IPS DF 6.9 (cell line): Measurements from ENCODE around the gene UBQLNL.

Experiments used
- DNase-seq: peaks from one replicate; pipeline ENCODE4 v3.0.0-alpha.2; 2013; ENCODE audit warnings: low read depth, low spot score
- H3K27ac ChIP-seq: one replicate; pipeline ENCODE4 v1.5.1; 2013; ENCODE audit warnings: low read length, control low read depth
- H3K27me3 ChIP-seq: 2 replicates; pipeline ENCODE4 v1.6.1; 2013; ENCODE audit warnings: mild to moderate bottlenecking, low read length; ENCODE audit not compliant: control insufficient read depth, insufficient read depth
- H3K36me3 ChIP-seq: 2 replicates; pipeline ENCODE4 v1.6.1; 2013; ENCODE audit warnings: low read length; ENCODE audit not compliant: control insufficient read depth, insufficient read depth
- H3K4me1 ChIP-seq: 2 replicates; pipeline ENCODE4 v1.6.1; 2013; ENCODE audit warnings: low read length; ENCODE audit not compliant: control insufficient read depth, insufficient read depth
- H3K4me3 ChIP-seq: 2 replicates; pipeline ENCODE4 v1.5.1; 2013; ENCODE audit warnings: mild to moderate bottlenecking, low read length
- H3K9me3 ChIP-seq: 2 replicates; pipeline ENCODE4 v1.6.1; 2013; ENCODE audit warnings: low read length, inconsistent platforms; ENCODE audit not compliant: control insufficient read depth, insufficient read depth
- WGBS: extraction: QIAGEN DNeasy Blood & Tissue Kit; methylation state at CpG from one replicate; pipeline ENCODE4 v1.1.7; 2013; ENCODE audit warnings: mixed read lengths, missing lambda C conversion rate; ENCODE audit not compliant: insufficient read length, insufficient coverage; 5-methylcytosine and 5-hydroxymethylcytosine counted together

The UBQLNL gene

DNA sequence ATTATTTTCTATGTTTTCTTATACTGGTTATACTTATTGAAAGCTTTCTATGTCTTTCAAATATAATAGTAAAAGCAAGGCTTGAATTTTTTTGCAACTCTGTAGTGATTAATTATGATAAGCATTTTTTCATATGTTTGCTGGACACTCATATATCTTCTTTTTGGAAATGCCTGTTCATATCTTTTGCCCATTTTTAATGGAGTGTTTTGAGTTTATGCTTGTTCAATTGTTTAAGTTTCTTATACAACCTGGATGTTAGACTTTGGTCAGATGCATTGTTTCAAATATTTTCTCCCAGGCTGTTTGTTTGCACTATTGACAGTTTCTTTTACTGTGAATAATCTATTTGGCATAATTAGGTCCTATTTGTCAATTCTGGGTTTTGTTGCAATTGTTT, 20.0 kb upstream of the UBQLNL start:
- DNase-seq: no peak
- Histone ChIP-seq H3K27me3 (no peaks in the 10 kb centered on the region), H3K27ac (no peak overlapping the region), H3K4me1 (no peaks in the 10 kb centered on the region), H3K36me3 (no peaks in the 10 kb centered on the region), H3K9me3 (no peaks in the 10 kb centered on the region), H3K4me3 (no peak overlapping the region)

DNA sequence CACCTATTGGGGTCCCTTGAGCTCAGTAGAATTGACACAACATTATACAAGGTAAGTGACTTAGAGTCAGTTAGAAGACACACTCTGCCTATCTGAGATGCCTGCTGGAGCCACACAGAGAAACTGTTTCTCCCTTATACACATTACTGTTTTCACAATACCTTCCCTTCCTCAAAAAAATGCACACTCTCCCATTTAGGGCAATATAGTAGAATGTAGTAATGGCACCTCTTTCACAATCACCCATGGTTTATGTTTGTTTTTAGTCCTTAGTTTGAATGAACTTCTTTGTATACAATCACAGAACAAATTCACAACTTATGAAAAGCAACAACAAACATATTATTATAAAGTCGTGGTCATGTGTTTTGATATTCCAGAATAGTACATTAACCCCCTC, 17.5 kb upstream of the UBQLNL start:
- H3K36me3 ChIP-seq: no peaks in the 10 kb centered on the region
- no peak overlapping the region for H3K4me3 ChIP-seq
- no peak overlapping the region for H3K27ac ChIP-seq
- no peak for DNase-seq
- H3K4me1 ChIP-seq: no peaks in the 10 kb centered on the region
- no peaks in the 10 kb centered on the region for H3K27me3 ChIP-seq
- WGBS: no CpG with 5 or more reads among the region's 1 CpG
- H3K9me3 ChIP-seq: no peaks in the 10 kb centered on the region

DNA sequence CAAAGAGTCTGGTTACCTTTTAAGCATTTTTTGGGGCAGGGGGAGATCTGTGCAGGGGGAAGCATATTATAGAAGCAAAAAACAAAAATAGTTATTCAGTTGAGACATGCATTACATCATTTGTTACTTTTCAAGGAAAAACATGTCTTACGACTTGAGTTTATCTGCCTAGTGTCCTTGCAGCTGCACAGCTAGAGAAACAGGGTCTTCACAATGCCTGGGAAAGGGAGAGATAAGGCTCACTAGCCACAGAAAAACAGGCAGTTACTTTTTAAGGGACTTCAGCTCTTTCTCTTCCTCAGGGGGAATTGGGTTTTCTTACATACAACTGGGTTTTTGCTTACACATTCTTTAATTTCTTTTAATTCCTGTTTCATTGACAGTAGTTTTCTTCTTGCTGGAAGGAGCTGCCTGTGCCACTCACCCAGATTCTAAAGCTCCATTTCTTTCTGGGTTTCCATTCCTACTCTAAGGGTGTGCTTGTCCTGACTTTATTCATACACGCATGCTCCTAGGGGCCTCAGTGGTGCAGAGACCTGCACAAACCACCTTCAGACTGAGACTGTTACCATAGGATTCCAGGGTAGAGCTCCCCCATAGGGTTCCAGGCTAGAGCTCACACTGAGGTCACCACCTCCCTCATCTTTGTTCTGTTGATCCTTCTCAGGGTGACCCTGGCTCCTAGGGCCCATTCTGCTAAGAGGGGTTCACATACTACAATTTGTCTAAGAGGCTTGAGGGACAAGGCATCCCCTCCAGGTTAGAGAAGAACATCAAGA, 14.7 kb upstream of the UBQLNL start:
- H3K27me3 ChIP-seq: no peaks in the 10 kb centered on the region

DNA sequence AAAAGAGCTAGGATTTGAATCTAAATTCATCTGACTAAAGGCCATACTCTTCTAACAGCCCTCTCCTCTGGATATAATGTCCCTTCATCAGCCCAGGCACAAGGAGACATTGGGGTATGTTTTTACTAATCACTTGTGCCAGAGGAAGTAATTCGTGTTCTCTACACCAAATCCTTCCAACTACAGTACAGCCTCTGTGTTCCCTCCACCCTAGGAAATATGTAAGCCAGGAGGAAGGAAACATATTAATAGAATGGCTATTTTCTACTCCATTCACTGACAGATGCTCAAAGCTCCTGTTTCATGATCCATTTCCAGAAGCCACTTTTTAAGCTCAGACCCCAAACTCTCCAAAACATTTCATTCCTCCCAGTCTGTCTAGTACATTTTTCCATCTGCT, 12.0 kb upstream of the UBQLNL start:
- no peak for DNase-seq
- no peak overlapping the region for H3K4me3 ChIP-seq
- WGBS: no CpG with 5 or more reads among the region's 1 CpG
- H3K9me3 ChIP-seq: no peaks in the 10 kb centered on the region
- no peaks in the 10 kb centered on the region for H3K27me3 ChIP-seq
- no peaks in the 10 kb centered on the region for H3K36me3 ChIP-seq
- no peaks in the 10 kb centered on the region for H3K4me1 ChIP-seq
- no peak overlapping the region for H3K27ac ChIP-seq

More for the DNA sequence above, 14.7 kb upstream of the UBQLNL start:
- H3K4me1 ChIP-seq: no peaks in the 10 kb centered on the region
- no CpG with 5 or more reads among the region's 2 CpGs for WGBS
- no peak overlapping the region for H3K27ac ChIP-seq
- H3K36me3 ChIP-seq: no peaks in the 10 kb centered on the region
- no peak for DNase-seq
- H3K9me3 ChIP-seq: no peaks in the 10 kb centered on the region
- no peak overlapping the region for H3K4me3 ChIP-seq

DNA sequence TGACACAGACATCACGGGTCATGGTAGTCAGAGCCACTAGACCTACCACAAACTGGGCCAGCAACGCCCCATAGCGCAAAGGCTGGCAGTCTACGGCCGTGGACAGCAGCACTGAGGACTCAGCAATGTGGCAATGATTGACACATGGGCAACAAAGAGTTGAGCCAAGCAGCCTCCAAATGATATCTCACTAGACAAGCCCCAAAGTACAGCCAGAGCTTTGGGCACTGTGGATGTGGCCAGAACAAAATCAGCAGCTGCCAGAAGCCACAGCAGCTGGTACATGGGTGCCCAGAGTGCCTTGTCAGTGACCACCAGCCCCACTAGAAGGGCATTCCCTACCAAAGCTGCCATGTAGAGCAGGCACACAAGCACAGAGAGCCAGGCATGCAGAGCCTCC, 11.2 kb upstream of the UBQLNL start:
- no peaks in the 10 kb centered on the region for H3K4me1 ChIP-seq
- H3K36me3 ChIP-seq: no peaks in the 10 kb centered on the region
- H3K27ac ChIP-seq: no peak overlapping the region
- H3K4me3 ChIP-seq: no peak overlapping the region
- no peak for DNase-seq
- no CpG with 5 or more reads among the region's 5 CpGs for WGBS
- H3K9me3 ChIP-seq: no peaks in the 10 kb centered on the region
- no peaks in the 10 kb centered on the region for H3K27me3 ChIP-seq

DNA sequence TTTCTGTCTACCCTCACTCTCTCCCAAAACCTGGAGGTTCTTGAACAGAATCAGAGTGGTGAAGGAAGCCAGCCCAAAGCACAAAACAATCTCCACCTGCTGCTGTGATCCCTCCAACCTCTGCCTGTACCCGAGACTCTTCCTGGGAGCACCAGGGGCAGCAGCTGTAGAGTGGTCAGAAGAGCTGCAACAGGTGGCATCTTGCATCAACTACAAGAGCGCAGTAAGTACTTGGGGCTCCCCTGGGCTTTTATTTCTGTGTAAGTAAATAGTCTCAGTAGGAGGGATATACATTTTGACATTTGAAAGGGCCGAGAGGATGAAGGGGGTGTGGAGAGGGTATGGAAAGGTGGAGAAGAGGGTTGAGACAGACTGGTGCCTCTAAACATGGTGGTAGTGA, 8.3 kb upstream of the UBQLNL start:
- H3K4me1 ChIP-seq: no peaks in the 10 kb centered on the region
- H3K9me3 ChIP-seq: no peaks in the 10 kb centered on the region
- no peak for DNase-seq
- no peaks in the 10 kb centered on the region for H3K27me3 ChIP-seq
- H3K27ac ChIP-seq: no peak overlapping the region
- H3K36me3 ChIP-seq: no peaks in the 10 kb centered on the region
- WGBS: 100% methylated on average over 1 of the region's 3 CpGs
- no peak overlapping the region for H3K4me3 ChIP-seq

DNA sequence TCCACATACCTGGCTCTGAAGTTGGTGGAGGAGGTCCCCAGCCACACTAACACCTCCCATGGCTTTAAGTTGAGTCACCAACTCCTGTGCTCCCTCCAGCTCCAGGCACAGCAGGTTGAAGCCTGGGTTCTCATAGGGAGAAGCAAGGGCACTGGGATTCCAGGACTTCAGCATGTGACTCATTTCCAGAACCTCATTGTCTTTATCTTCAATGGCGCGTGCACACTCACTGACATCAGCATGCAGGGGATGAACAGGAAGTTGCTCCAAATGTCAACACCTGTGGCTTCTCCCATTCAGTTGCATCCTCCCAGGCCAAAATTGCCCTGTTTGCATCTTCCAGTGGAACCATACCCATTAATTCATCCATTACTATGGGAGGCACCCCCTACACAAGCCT, 5.8 kb upstream of the UBQLNL start:
- no CpG with 5 or more reads among the region's 2 CpGs for WGBS
- DNase-seq: no peak
- Histone ChIP-seq H3K9me3 (no peaks in the 10 kb centered on the region), H3K4me1 (no peaks in the 10 kb centered on the region), H3K27me3 (no peaks in the 10 kb centered on the region), H3K27ac (no peak overlapping the region), H3K36me3 (no peaks in the 10 kb centered on the region), H3K4me3 (no peak overlapping the region)

DNA sequence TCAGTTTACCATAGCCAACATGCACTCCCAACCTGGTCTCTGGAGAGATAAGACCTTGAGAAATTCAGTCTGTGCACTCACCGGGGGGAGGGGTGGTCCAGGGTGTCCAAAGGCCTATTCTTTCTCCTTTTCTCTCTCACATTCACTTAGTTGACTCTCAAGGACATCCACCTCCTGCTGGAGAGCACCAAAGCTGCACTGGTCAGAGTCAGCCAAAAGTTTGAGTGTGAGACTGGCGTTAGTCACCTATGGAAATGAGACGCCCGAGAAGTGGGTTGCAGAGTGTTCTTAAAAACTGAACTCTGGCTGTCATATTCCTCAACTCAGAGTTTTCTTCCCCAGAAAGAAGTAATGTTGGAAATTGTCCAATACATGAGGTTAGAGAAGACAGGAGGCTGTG, 5.0 kb upstream of the UBQLNL start:
- WGBS: no CpG with 5 or more reads among the region's 4 CpGs
- Histone ChIP-seq H3K27me3 (no peaks in the 10 kb centered on the region), H3K4me1 (no peaks in the 10 kb centered on the region), H3K4me3 (no peak overlapping the region), H3K9me3 (no peaks in the 10 kb centered on the region), H3K27ac (no peak overlapping the region), H3K36me3 (no peaks in the 10 kb centered on the region)
- DNase-seq: no peak

DNA sequence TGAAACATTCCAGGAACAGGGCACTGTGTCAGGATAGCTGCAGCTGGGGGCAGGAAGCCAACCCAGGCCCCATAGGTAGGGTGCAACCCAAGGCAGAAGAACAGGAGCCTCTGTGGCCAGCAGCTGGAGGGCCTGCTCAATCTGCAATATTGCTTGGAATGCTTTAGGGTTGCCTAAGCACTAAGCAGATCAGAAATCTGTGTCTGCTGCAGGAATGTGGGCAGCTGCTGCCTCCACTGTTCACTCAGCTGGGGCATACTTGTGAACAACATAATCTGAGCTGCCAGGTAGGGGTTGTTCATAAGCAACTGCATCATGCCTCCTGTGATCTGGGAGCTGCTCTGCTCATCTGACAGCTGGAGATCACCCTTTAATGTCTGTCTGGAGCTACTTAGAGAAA, 1.7 kb downstream of the UBQLNL start:
- H3K36me3 ChIP-seq: no peaks in the 10 kb centered on the region

DNA sequence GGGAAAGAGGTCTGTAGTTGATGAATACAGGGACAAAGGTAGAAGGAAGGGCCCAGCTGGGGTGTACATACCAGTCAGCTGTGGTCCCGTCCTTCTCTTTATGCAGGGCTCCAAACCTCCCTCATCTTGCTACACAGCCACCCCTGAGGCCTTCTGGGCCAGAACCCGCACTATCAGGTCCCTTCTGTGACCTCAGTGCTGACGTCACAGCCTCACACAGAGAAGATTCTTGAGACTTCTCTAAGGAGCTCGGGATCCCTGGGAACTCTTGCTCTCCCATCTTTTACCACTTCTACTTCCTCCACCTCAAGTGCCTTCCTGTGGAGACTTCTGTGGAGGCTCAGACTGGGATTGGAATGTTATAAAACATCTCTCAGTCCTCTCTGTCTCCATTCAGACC, 6.7 kb downstream of the UBQLNL start, which contains the start of gene UBQLN3:
TSS of gene UBQLN3 (minus strand) at position 155 of the 400 bp plus-strand sequence. CDS start 399 bp downstream, outside the sequence.
- H3K4me1 ChIP-seq: no peaks in the 10 kb centered on the region
- H3K9me3 ChIP-seq: no peaks in the 10 kb centered on the region
- no CpG with 5 or more reads among the region's 4 CpGs for WGBS
- DNase-seq: no peak
- no peak within 1 kb of the TSS for H3K4me3 ChIP-seq
- H3K36me3 ChIP-seq: no peaks in the 10 kb centered on the region
- no peak within 1 kb of the TSS for H3K27ac ChIP-seq
- no peaks in the 10 kb centered on the region for H3K27me3 ChIP-seq

More for the DNA sequence above, 1.7 kb downstream of the UBQLNL start:
- Histone ChIP-seq H3K4me1 (no peaks in the 10 kb centered on the region), H3K27me3 (no peaks in the 10 kb centered on the region), H3K27ac (no peak overlapping the region), H3K4me3 (no peak overlapping the region), H3K9me3 (no peaks in the 10 kb centered on the region)
- no peak for DNase-seq

DNA sequence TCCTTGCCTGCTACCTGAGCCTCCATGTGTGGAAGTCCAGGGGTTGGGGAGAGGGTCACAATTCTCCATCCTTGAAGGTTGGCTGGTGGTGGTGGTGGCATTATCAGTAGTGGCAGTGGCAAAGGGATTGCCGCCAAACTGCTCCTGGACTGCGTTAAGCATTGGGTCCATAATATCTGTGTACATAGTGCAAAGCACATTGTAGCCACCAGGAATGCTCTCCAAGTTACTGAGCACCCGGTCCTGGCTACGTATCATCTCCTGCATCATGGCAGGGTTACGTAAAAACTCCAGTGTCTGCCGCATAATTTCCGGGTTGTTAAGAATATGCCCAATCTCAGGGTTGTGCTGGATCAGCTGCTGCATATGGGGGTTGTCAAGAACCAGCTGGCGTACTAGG, 7.9 kb downstream of the UBQLNL start:
- DNase-seq: no peak
- Histone ChIP-seq H3K27me3 (no peaks in the 10 kb centered on the region), H3K36me3 (no peaks in the 10 kb centered on the region), H3K4me1 (no peaks in the 10 kb centered on the region), H3K9me3 (no peaks in the 10 kb centered on the region), H3K4me3 (no peak overlapping the region), H3K27ac (no peak overlapping the region)
- no CpG with 5 or more reads among the region's 8 CpGs for WGBS
